ENCODE measurements around the gene DOK5.

Gene DOK5

DNA sequence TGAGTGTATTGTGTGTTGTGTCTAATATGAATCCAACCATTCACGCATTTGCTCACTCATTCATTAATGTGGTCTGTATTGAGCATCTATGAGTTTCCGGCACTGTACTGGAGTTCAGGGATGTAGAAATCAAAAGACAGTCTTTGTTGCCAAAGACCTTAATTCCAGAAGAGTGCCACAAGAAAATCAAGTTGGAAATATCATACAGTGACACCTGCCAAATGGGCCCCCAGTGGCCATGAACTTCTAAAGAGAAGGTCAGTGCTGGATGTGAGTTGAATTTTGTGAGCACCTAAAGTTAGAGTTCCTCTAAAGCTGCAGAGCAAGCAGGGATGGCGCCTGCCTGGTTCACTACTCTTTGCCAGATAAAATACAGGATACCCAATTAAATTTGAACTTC is 175.9 kb downstream of the DOK5 start:
- DNase-seq = no peak

GRCh38 chr20:54654450-54654849 is 179.1 kb downstream of the DOK5 start:
- DNase-seq = no peak

DNA sequence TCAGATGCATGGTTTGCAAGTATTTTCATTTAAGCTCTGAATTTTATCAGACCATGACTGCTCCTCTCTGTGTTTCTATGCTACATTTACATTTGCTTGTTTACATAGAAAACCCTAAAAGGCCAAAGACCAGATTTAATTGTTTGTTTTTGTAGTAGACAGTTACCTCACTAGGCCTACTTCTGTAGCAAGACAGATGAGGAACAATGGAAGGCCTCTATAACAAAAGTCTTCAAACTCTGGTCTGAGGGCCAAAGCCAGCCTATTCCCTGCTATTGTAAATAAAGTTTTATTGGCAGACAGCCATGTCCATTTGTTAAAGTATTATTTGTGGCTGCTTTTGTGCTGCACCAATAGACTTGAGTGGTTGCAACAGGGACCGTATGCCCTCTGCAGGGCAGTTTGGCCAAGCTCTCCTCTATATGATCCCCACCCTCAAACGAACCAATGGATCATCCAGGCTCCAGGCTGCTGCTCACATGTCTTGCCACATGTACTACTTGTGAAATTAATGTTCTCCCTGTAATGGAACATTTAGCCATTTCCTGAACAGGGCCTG is 182.0 kb downstream of the DOK5 start:
- DNase-seq = no peak

DNA sequence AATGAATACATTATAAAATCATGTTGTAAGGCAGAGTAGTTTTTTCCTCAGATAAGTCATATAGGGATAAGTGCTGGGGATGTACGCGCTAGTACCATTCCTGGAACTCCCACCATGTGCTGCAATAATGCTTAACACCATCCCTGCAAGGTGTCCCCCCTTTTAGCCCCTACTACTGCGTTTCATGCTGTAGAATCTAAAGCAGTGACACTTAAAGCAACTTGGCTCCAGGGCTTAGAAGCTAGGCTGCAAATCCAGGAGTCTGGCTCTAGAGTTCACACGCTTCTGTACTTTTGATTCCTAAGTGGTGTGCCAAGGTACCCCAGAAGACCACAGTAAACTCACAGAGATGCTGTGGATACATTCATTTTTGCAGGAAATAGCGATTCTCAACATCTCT is 183.1 kb downstream of the DOK5 start:
- no peak for DNase-seq

- no peak for DNase-seq
Measured at GRCh38 chr20:54661265-54661664, 185.9 kb downstream of the DOK5 start.

GRCh38 chr20:54661880-54662465 is 186.6 kb downstream of the DOK5 start:
- no peak for DNase-seq

DNA sequence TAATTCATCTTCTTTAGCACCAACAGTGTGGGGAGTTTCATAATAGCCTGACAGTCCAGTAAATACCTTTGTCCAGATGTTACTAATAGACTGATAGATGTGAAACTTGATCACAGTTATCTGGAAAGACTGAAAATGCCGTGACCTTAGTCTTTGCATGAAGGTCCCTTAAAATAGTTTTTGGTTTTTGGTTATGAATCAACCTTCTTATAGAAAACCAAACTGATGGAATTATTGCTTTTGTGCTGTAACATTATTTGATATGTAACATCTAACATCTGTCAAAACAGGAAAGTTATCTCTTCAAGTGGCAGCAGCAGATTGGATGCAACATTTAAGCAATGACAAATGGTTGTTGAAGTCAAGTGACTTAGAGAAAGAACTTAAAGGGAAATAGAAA is 190.4 kb downstream of the DOK5 start:
- no peak for DNase-seq

DNA sequence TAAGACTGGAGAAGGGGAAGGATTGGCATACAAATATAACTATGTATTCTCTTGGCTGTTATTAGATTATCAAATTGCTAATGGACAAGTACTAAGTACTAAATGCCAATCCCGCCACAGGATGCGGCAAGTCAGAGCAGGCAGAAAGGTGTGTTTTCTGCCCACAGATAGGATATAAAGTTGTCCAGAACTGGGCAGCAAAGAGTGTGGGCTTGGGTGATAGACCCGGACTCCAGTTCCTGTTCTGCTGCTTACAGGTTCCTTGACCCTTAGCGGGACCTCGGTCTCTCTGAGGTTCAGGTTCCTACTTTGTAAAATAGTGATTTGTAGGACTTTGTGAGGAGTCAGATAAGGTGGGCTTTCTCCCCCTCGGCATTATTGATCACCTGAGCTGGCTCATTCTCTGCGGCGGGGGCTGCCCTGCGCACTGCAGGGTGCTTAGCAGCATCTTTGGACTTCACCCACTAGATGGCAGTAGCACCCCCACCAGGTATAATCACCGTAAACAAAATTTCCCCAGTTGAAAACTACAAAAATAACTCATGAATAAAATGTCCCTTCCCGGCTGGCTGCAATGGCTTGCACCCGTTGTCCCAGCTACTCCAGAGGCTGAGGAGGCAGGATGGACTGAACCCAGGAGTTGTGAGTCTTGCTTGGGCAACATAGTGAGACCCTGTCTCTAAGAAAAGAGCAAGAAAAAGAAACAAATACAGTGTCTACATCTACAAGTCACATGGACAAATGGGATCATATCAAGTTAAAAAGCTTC is 193.1 kb downstream of the DOK5 start:
- DNase-seq = no peak

DNA sequence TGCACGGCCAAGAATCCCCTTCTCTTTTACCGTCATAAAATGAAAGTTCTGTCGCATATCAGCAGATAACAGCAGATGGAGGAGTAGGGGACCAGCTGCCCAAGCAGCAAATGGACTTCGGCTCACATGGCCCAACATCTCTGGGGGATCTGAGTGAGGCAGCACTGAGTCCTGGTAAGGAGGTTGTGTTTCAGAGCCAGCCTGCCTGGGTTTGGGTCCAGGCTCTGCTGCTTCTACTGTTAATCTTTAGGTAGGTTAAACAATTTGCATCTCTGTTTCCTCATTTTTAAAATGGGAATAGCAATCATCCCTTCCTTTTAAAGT is 193.6 kb downstream of the DOK5 start:
- DNase-seq = no peak

DNA sequence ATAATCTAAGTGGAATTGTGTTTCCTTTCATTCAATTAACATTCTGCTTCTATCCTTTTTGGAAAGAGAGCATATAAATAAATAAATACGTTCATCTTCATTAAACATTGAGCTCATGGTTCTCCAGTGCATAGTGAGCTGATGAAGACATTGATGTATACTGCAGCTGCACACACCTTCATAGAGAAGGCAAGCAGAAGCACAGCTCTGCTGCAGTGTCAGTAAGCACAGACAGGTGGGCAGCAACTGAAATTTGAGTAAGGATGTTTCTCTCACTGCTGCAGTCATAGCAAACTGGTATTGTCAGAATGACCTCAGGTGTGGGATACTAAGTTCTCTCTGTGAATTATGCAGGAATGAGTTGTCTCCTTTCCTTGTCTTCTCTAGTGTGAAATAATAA is 202.9 kb downstream of the DOK5 start:
- DNase-seq = no peak

- DNase-seq = no peak
Measured at GRCh38 chr20:54680439-54680838, 205.0 kb downstream of the DOK5 start.

GRCh38 chr20:54680872-54681619 is 205.7 kb downstream of the DOK5 start:
- DNase-seq = peak; percentile 63

DNA sequence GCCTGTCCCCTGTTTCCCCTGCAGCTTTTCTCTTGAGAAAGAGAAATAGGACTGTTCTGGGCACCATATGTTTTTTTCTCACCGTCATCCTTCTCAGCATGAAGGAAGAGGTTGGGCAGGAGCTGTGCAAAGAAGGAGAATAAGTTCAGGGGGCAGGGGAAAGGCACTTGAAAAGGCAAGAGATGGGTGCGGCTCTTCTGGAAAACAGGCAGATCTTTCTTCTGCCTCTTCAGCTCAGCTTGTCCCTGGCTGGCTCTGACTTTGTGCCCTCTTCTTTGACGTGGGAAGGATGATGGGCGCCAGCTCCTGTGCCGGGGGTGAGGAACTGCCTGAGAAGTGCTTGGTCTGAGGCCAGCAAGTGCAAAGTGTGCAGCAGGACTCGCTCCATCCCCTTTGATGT is 206.5 kb downstream of the DOK5 start:
- no peak for DNase-seq

GRCh38 chr20:54688476-54688875 is 213.1 kb downstream of the DOK5 start:
- no peak for DNase-seq

- no peak for DNase-seq
Measured at GRCh38 chr20:54690323-54690722, 214.9 kb downstream of the DOK5 start.

DNA sequence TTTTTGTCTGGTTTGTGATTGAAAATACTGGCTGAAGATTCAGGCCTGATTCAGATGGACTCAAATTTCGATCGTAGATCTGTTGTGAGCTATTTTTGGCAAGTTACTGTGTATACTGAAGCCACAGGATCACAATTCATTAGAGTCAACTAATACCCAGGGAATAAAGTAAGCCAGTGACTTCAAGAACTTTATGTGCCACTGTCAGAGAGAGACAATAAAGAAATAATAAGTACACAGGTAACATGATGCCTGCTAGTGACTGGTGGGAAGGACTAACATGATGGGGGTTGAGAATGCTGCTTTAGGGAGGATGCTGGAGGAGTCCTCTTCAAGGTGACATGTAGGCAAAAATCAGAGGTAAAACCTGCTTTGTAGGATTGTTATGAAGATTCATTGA is 215.9 kb downstream of the DOK5 start:
- DNase-seq = no peak

GRCh38 chr20:54692168-54692887 is 216.9 kb downstream of the DOK5 start:
- DNase-seq = no peak

- DNase-seq = no peak
Measured at GRCh38 chr20:54694516-54694915, 219.1 kb downstream of the DOK5 start.

DNA sequence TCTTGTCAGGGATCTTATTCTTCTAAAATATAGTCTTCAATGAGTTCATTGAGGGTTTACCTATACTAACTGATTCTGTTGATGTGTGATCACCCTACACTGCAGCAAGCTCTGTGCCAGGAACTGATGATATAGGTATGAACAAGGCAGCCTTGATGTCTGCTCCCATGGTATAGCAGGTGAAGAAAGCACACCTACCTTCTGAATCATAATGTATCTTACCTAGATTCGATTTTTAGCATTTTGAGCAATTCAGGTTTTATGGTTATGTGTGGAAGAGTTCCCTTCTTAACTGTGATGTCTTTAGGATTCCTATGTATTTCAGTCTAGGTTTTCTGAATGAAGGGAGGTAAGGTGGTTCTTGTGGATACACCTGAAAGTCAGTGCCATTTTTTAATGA is 223.0 kb downstream of the DOK5 start:
- no peak for DNase-seq

All from right forelimb (tissue), 1 donor.